ENCODE results near the gene IRAK1. TPM values are rescaled to one million over a fixed set of nuclear protein-coding genes. Genes with fewer than 3 reads are reported as not detected.

IRAK1 gene
- total and polyA plus RNA-seq, 2 of the 13 experiments (the other 11 are each of a cell fraction or from before 2014, with no cell fraction given), result 57.7 to 77.3 TPM

- peak; percentile 70 for TF ChIP-seq GMEB1 (CRISPR knock-in tag; IDR thresholded peaks at IDR 0.05; ENCODE audit: borderline replicate concordance)
- TF ChIP-seq ZNF678 (CRISPR knock-in tag; IDR thresholded peaks at IDR 0.05), result no peak
- TF ChIP-seq, protein P1, sequence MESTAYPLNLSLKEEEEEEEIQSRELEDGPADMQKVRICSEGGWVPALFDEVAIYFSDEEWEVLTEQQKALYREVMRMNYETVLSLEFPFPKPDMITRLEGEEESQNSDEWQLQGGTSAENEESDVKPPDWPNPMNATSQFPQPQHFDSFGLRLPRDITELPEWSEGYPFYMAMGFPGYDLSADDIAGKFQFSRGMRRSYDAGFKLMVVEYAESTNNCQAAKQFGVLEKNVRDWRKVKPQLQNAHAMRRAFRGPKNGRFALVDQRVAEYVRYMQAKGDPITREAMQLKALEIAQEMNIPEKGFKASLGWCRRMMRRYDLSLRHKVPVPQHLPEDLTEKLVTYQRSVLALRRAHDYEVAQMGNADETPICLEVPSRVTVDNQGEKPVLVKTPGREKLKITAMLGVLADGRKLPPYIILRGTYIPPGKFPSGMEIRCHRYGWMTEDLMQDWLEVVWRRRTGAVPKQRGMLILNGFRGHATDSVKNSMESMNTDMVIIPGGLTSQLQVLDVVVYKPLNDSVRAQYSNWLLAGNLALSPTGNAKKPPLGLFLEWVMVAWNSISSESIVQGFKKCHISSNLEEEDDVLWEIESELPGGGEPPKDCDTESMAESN (CRISPR knock-in tag; conservative IDR thresholded peaks at IDR 0.05), result 0 out of 2 replicates have a peak, but pooled peaks have one; percentile 18
- TF ChIP-seq ZSCAN25 (CRISPR knock-in tag; IDR thresholded peaks at IDR 0.05), result 0 out of 2 replicates have a peak, but pooled peaks have one; percentile 19
- peak; percentile 84 for TF ChIP-seq TAF1 (CRISPR knock-in tag; IDR thresholded peaks at IDR 0.05)
- TF ChIP-seq ZBTB25 (CRISPR knock-in tag; IDR thresholded peaks at IDR 0.05), result no peak
- TF ChIP-seq ZNF577 (CRISPR knock-in tag; IDR thresholded peaks at IDR 0.05; ENCODE audit: borderline replicate concordance, low read depth), result no peak
- TF ChIP-seq ZSCAN9 (CRISPR knock-in tag; IDR thresholded peaks at IDR 0.05; ENCODE audit: borderline replicate concordance), result no peak
- TF ChIP-seq NFRKB (IDR thresholded peaks at IDR 0.05), result peak; percentile 76
- no peak for TF ChIP-seq KLF11 (CRISPR knock-in tag; IDR thresholded peaks at IDR 0.05)
- no peak for TF ChIP-seq NFATC3 (CRISPR knock-in tag; IDR thresholded peaks at IDR 0.05)
- no peak for TF ChIP-seq NPAS2 (CRISPR knock-in tag; IDR thresholded peaks at IDR 0.05; ENCODE audit: borderline replicate concordance)
- no peak for TF ChIP-seq MBD4 (IDR thresholded peaks at IDR 0.05; ENCODE audit: borderline replicate concordance, low read length)
- TF ChIP-seq ZNF3 (CRISPR knock-in tag; IDR thresholded peaks at IDR 0.05), result no peak
- TF ChIP-seq KAT7 (CRISPR knock-in tag; IDR thresholded peaks at IDR 0.05; ENCODE audit: borderline replicate concordance), result no peak
- TF ChIP-seq ZFX (CRISPR knock-in tag; IDR thresholded peaks at IDR 0.05; ENCODE audit: low read depth), result peak; percentile 64; the same call in 1 of the 2 replicates
- no peak for TF ChIP-seq EED (CRISPR knock-in tag; IDR thresholded peaks at IDR 0.05)
- no peak for TF ChIP-seq RNF219 (CRISPR knock-in tag; IDR thresholded peaks at IDR 0.05)
- TF ChIP-seq ZBTB43 (CRISPR knock-in tag; conservative IDR thresholded peaks at IDR 0.05), result no peak
- TF ChIP-seq, protein P2, sequence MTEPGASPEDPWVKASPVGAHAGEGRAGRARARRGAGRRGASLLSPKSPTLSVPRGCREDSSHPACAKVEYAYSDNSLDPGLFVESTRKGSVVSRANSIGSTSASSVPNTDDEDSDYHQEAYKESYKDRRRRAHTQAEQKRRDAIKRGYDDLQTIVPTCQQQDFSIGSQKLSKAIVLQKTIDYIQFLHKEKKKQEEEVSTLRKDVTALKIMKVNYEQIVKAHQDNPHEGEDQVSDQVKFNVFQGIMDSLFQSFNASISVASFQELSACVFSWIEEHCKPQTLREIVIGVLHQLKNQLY (CRISPR knock-in tag; IDR thresholded peaks at IDR 0.05), result no peak
- no peak for TF ChIP-seq CBX2 (IDR thresholded peaks at IDR 0.05; ENCODE audit: low read depth, low read length)
- TF ChIP-seq CBX2 (CRISPR knock-in tag; IDR thresholded peaks at IDR 0.05; ENCODE audit: low read depth), result no peak
Measured at GRCh38 chrX:153971450-153972367, 48.0 kb downstream of the IRAK1 start, which contains the start of gene HCFC1 (continued).

All from HepG2 (cell line).